HCT116 (cell line): Measurements from ENCODE around the gene EPHB4.

Experiments used
- POLR2A ChIP-seq: IDR thresholded peaks from 2 replicates; pipeline ENCODE4 v1.7.0; 2011; ENCODE audit warnings: borderline replicate concordance; ENCODE audit not compliant: insufficient read depth, insufficient read length; ENCODE audit errors: extremely low read depth
- POLR2AphosphoS5 ChIP-seq: IDR thresholded peaks from 2 replicates; pipeline ENCODE4 v1.6.1; 2011; ENCODE audit warnings: mild to moderate bottlenecking, low read depth, low read length, moderate library complexity
- TF ChIP-seq, protein P1 (sequence below), 3 experiments: fragments of 200-600 bp in 1 of 3; sonication (generic) in 1 of 3; IDR thresholded peaks in 2 of 3; conservative IDR thresholded peaks in 1 of 3; 2 replicates each; pipeline ENCODE4 v1.5.1; 2012 to 2017; ENCODE audit warnings: low read depth in 2 of 3, low read length in 2 of 3, antibody characterized with exemption in 1 of 3, borderline replicate concordance in 1 of 3, control low read depth in 1 of 3, mild to moderate bottlenecking in 1 of 3, mixed read lengths in 1 of 3, mixed run types in 1 of 3, moderate library complexity in 1 of 3; ENCODE audit not compliant: insufficient read depth in 1 of 3
- TF ChIP-seq, protein P2 (sequence below): IDR thresholded peaks from 2 replicates; pipeline ENCODE4 v1.6.1; 2012

DNA sequence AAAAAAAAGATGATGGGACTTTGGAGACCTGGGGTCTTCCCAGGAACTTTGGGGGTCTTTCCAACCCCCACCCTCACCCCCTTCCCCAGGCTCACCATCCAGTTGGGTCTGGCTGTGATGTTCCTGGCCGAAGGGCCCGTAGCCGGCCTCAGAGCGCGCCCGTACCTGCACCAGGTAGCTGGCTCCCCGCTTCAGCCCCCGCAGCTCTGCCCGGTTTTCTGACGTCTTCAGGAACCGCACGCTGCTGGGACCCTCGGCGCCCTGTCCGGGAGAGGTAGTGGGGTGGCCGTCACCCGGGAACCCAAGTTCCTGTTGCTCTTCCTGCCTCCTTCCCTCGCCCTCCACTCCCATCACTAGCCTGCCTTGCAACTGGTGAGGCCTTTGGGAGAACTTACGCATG is 10.2 kb downstream of the EPHB4 start:
- TF ChIP-seq, protein P1, sequence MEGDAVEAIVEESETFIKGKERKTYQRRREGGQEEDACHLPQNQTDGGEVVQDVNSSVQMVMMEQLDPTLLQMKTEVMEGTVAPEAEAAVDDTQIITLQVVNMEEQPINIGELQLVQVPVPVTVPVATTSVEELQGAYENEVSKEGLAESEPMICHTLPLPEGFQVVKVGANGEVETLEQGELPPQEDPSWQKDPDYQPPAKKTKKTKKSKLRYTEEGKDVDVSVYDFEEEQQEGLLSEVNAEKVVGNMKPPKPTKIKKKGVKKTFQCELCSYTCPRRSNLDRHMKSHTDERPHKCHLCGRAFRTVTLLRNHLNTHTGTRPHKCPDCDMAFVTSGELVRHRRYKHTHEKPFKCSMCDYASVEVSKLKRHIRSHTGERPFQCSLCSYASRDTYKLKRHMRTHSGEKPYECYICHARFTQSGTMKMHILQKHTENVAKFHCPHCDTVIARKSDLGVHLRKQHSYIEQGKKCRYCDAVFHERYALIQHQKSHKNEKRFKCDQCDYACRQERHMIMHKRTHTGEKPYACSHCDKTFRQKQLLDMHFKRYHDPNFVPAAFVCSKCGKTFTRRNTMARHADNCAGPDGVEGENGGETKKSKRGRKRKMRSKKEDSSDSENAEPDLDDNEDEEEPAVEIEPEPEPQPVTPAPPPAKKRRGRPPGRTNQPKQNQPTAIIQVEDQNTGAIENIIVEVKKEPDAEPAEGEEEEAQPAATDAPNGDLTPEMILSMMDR (IDR thresholded peaks at IDR 0.05 in 2 of 3, conservative IDR thresholded peaks at IDR 0.05 in 1 of 3; ENCODE audit: borderline replicate concordance in 1 of 3, insufficient read depth in 1 of 3, low read depth in 2 of 3, low read length in 2 of 3) = no peak
- TF ChIP-seq, protein P2, sequence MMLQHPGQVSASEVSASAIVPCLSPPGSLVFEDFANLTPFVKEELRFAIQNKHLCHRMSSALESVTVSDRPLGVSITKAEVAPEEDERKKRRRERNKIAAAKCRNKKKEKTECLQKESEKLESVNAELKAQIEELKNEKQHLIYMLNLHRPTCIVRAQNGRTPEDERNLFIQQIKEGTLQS = no peak
- no peak for TF ChIP-seq POLR2A
- TF ChIP-seq POLR2AphosphoS5 = no peak
